IMR-90 (cell line): ENCODE measurements around the gene TEX36. TPM values are rescaled to one million over a fixed set of nuclear protein-coding genes. Genes with fewer than 3 reads are reported as not detected.

Experiments used
- ATAC-seq: fragments of 200-7000 bp; cut with Tn5 transposase; 2 replicates; pipeline ENCODE4 v1.9.1; 2020; ENCODE audit warnings: low read depth, mild to moderate bottlenecking, moderate library complexity
- BruUV-seq: library from RNA; stranded (reverse); fragments of 400-500 nt; replicated peaks from 2 replicates; lab custom pipeline; 2021; lab: Mats Ljungman, UMichigan
- CTCF ChIA-PET: fragments of 300-600 bp; formaldehyde crosslinking; extraction: SDS; loops from one replicate; lab custom pipeline; 2021; ENCODE audit warnings: antibody characterized with exemption; lab: Yijun Ruan, JAX
- POLR2A ChIA-PET: fragments of 300-600 bp; sonication (Branson Sonifier 250); formaldehyde crosslinking; loops from one replicate; lab custom pipeline; 2022; ENCODE audit warnings: antibody characterized with exemption; ENCODE audit not compliant: unreplicated experiment; lab: Charles Lee
- DNase-seq: peaks from one replicate; pipeline ENCODE4 v3.0.0; 2013
- H2AFZ ChIP-seq: replicated peaks from 2 replicates; pipeline ENCODE3; 2013; ENCODE audit warnings: low read length, mild to moderate bottlenecking; ENCODE audit not compliant: poor library complexity
- H2AK5ac ChIP-seq: 2 replicates; pipeline ENCODE4 v1.6.1; 2013; ENCODE audit warnings: low read depth, low read length, inconsistent platforms
- H2AK9ac ChIP-seq: replicated peaks from 2 replicates; pipeline ENCODE3; 2013; ENCODE audit warnings: mild to moderate bottlenecking, low read depth, low read length, moderate library complexity; ENCODE audit not compliant: poor library complexity
- H2BK120ac ChIP-seq: 2 replicates; pipeline ENCODE4 v1.6.1; 2013; ENCODE audit warnings: low read depth, low read length, inconsistent platforms
- H2BK15ac ChIP-seq: 3 replicates; pipeline ENCODE4 v1.6.1; 2013; ENCODE audit warnings: low read depth, low read length, inconsistent platforms
- H2BK20ac ChIP-seq: 2 replicates; pipeline ENCODE4 v1.6.1; 2013; ENCODE audit warnings: low read depth, mild to moderate bottlenecking, inconsistent platforms, low read length, moderate library complexity
- H2BK5ac ChIP-seq: 2 replicates; pipeline ENCODE4 v1.6.1; 2013; ENCODE audit warnings: mild to moderate bottlenecking, low read depth, low read length, inconsistent platforms; ENCODE audit not compliant: poor library complexity, severe bottlenecking
- H3K14ac ChIP-seq: replicated peaks from 2 replicates; pipeline ENCODE4 v1.6.1; 2013; ENCODE audit warnings: low read depth, low read length, inconsistent platforms
- H3K18ac ChIP-seq: 2 replicates; pipeline ENCODE4 v1.6.1; 2013; ENCODE audit warnings: low read depth, low read length, control low read depth
- H3K23ac ChIP-seq: 2 replicates; pipeline ENCODE4 v1.6.1; 2013; ENCODE audit warnings: low read depth, low read length, inconsistent platforms
- H3K27ac ChIP-seq: 2 replicates; pipeline ENCODE4 v1.5.1; 2013; ENCODE audit warnings: mild to moderate bottlenecking, control low read depth, low read length; ENCODE audit not compliant: insufficient read depth
- H3K27me3 ChIP-seq: 2 replicates; pipeline ENCODE4 v1.6.1; 2013; ENCODE audit warnings: low read length; ENCODE audit not compliant: control insufficient read depth, insufficient read depth
- H3K36me3 ChIP-seq: 2 replicates; pipeline ENCODE4 v1.6.1; 2013; ENCODE audit warnings: low read length, mixed read lengths; ENCODE audit not compliant: control insufficient read depth, insufficient read depth
- H3K4ac ChIP-seq: 2 replicates; pipeline ENCODE4 v1.6.1; 2013; ENCODE audit warnings: low read depth, low read length, inconsistent platforms
- H3K4me1 ChIP-seq: 2 replicates; pipeline ENCODE4 v1.6.1; 2013; ENCODE audit warnings: low read length, mixed read lengths; ENCODE audit not compliant: control insufficient read depth, insufficient read depth
- H3K4me2 ChIP-seq: 2 replicates; pipeline ENCODE4 v1.6.1; 2013; ENCODE audit warnings: low read depth, mild to moderate bottlenecking, control low read depth, low read length, moderate library complexity
- H3K4me3 ChIP-seq: 2 replicates; pipeline ENCODE4 v1.5.1; 2013; ENCODE audit warnings: low read depth, mild to moderate bottlenecking, control low read depth, low read length, moderate library complexity; ENCODE audit not compliant: insufficient read depth
- H3K56ac ChIP-seq: 2 replicates; pipeline ENCODE4 v1.6.1; 2013; ENCODE audit warnings: low read length, inconsistent platforms; ENCODE audit not compliant: insufficient read depth; ENCODE audit errors: extremely low read depth
- H3K79me1 ChIP-seq, 2 experiments: 2 replicates each; pipeline ENCODE4 v1.6.1; 2013; ENCODE audit warnings: low read length in 2 of 2, inconsistent platforms in 1 of 2, low read depth in 1 of 2
- H3K9ac ChIP-seq: 2 replicates; pipeline ENCODE4 v1.6.1; 2013; ENCODE audit warnings: low read depth, low read length, control low read depth
- H3K9me1 ChIP-seq: 2 replicates; pipeline ENCODE4 v1.6.1; 2013; ENCODE audit warnings: low read length, inconsistent platforms; ENCODE audit not compliant: insufficient read depth
- H3K9me3 ChIP-seq: 2 replicates; pipeline ENCODE4 v1.6.1; 2013; ENCODE audit warnings: low read length; ENCODE audit not compliant: control insufficient read depth, insufficient read depth
- H4K20me1 ChIP-seq: 2 replicates; pipeline ENCODE4 v1.6.1; 2013; ENCODE audit warnings: low read length, inconsistent platforms; ENCODE audit not compliant: insufficient read depth
- H4K5ac ChIP-seq: 2 replicates; pipeline ENCODE4 v1.6.1; 2013; ENCODE audit warnings: mild to moderate bottlenecking, low read depth, low read length, control low read depth
- H4K8ac ChIP-seq, 2 experiments: 2 replicates each; pipeline ENCODE4 v1.6.1; 2013; ENCODE audit warnings: low read depth in 2 of 2, low read length in 2 of 2, control low read depth in 1 of 2, inconsistent platforms in 1 of 2
- H4K91ac ChIP-seq: 2 replicates; pipeline ENCODE4 v1.6.1; 2013; ENCODE audit warnings: low read depth, low read length, inconsistent platforms; ENCODE audit not compliant: insufficient read depth
- BHLHE40 ChIP-seq: fragments of 150-350 bp; IDR thresholded peaks from 2 replicates; pipeline ENCODE4 v1.6.1; 2016; ENCODE audit warnings: mild to moderate bottlenecking, low read depth, low read length
- CEBPB ChIP-seq: IDR thresholded peaks from 2 replicates; pipeline ENCODE4 v1.6.1; 2012; ENCODE audit warnings: low read depth, low read length, improper control_type of control experiment
- FOS ChIP-seq: fragments of 150-350 bp; IDR thresholded peaks from 2 replicates; pipeline ENCODE4 v1.6.1; 2016; ENCODE audit warnings: low read depth, low read length
- MAFK ChIP-seq: IDR thresholded peaks from 2 replicates; pipeline ENCODE4 v1.6.1; 2012; ENCODE audit warnings: low read depth, low read length, improper control_type of control experiment
- MAZ ChIP-seq: IDR thresholded peaks from 2 replicates; pipeline ENCODE4 v1.6.1; 2012; ENCODE audit warnings: low read depth, mild to moderate bottlenecking, low read length, improper control_type of control experiment, moderate library complexity, borderline replicate concordance
- POLR2A ChIP-seq: IDR thresholded peaks from 2 replicates; pipeline ENCODE4 v1.6.1; 2012; ENCODE audit warnings: mild to moderate bottlenecking, low read depth, low read length
- RAD21 ChIP-seq: IDR thresholded peaks from 2 replicates; pipeline ENCODE4 v1.6.1; 2012; ENCODE audit warnings: low read length, improper control_type of control experiment
- RCOR1 ChIP-seq: IDR thresholded peaks from 2 replicates; pipeline ENCODE4 v1.6.1; 2012; ENCODE audit warnings: mild to moderate bottlenecking, low read length, improper control_type of control experiment; ENCODE audit not compliant: insufficient replicate concordance
- RFX5 ChIP-seq: IDR thresholded peaks from 2 replicates; pipeline ENCODE4 v1.8.0; 2012; ENCODE audit warnings: low read depth, mild to moderate bottlenecking, low read length, moderate library complexity
- SMC3 ChIP-seq: fragments of 150-350 bp; IDR thresholded peaks from 2 replicates; pipeline ENCODE4 v1.6.1; 2016; ENCODE audit warnings: low read depth, mild to moderate bottlenecking, antibody characterized with exemption, low read length, moderate library complexity
- USF2 ChIP-seq: fragments of 150-350 bp; IDR thresholded peaks from 2 replicates; pipeline ENCODE4 v1.6.1; 2017; ENCODE audit warnings: mild to moderate bottlenecking, antibody characterized with exemption, low read length, low read depth
- WGBS, 2 experiments: methylation state at CpG; one replicate each; pipeline versions ENCODE4 v1.1.5 to v1.1.7; 2013; ENCODE audit warnings: missing lambda C conversion rate in 2 of 2; ENCODE audit not compliant: insufficient read length in 1 of 2; ENCODE audit errors: extremely low coverage in 2 of 2; 5-methylcytosine and 5-hydroxymethylcytosine counted together
- dilution Hi-C: fragments of 300-500 bp; cut with HindIII; formaldehyde crosslinking; loops from one replicate; pipeline ENCODE4 v1.14.3; 2018; ENCODE audit warnings: low sequenced_read_pairs; ENCODE audit not compliant: unreplicated experiment
- in situ Hi-C: fragments of 300-500 bp; cut with MboI; formaldehyde crosslinking; loops from 3 replicates; pipeline ENCODE4 v1.14.3; 2019; ENCODE audit warnings: low sequenced_read_pairs, inconsistent platforms, mixed read lengths
- intact Hi-C: fragments of 100-400 bp; cut with micrococcal nuclease; formaldehyde crosslinking; loops from 2 replicates; pipeline ENCODE4 v1.10.0; 2022
- polyA plus RNA-seq, 3 experiments: library from polyadenylated mRNA; depleted of rRNA; stranded (reverse); fragments of >200 nt; gene quantifications; 2 replicates each; pipeline ENCODE4 v1.2.3, GENCODE V29; 2012; ENCODE audit warnings: low replicate concordance in 1 of 3
- total RNA-seq: library from RNA; depleted of rRNA; stranded (reverse); fragments of >200 nt; gene quantifications from 2 replicates; pipeline ENCODE4 v1.2.3, GENCODE V29; 2012

TEX36 gene
- total and polyA plus RNA-seq, 2 of the 4 experiments (the other 2 are of a cell fraction): not detected

- no peak within 1 kb of the TSS for H2BK20ac ChIP-seq
- H3K36me3 ChIP-seq: peaks cover 2% of the 10 kb centered on the region
- ChIA-PET POLR2A (interaction anchor here (0.6 to 0.7 kb wide), 3 partner anchors 14 to 447 kb away, joined by 3 to 5 read pairs (median 3); no protein-coding TSS in a partner anchor), CTCF (no interaction called here)
- no TSS peak for BruUV-seq
- H2BK120ac ChIP-seq: no peak within 1 kb of the TSS
- no peaks in the 10 kb centered on the region for H3K27me3 ChIP-seq
- no peaks in the 10 kb centered on the region for H3K9me3 ChIP-seq
- ATAC-seq (peak; percentile 99), DNase-seq (peak; percentile 98)
- H3K4ac ChIP-seq: peak within 1 kb of the TSS; percentile 75
- H3K14ac ChIP-seq: peak within 1 kb of the TSS; percentile 87
- peak within 1 kb of the TSS; percentile 51 for H4K91ac ChIP-seq
- peaks cover 11 to 22% of the 10 kb centered on the region in 2 experiments; a peak in 3 of 4 replicates for H3K79me1 ChIP-seq
- H2BK15ac ChIP-seq: no peak within 1 kb of the TSS
- peak within 1 kb of the TSS; percentile 93 for H2AK9ac ChIP-seq
- H3K4me1 ChIP-seq: no peaks in the 10 kb centered on the region; the same call in 1 of the 2 replicates
- H2AK5ac ChIP-seq: peak within 1 kb of the TSS; percentile 93
- H4K8ac ChIP-seq: peak within 1 kb of the TSS; percentile 75 to 94
- TF ChIP-seq RCOR1: no peak
- peak; percentile 7; the same call in 1 of the 2 replicates for TF ChIP-seq RAD21
- TF ChIP-seq POLR2A: peak; percentile 91
- no peak for TF ChIP-seq MAFK
- TF ChIP-seq SMC3: no peak
- TF ChIP-seq BHLHE40: peak; percentile 54; the same call in 1 of the 2 replicates
- TF ChIP-seq MAZ: peak; percentile 51; the same call in 1 of the 2 replicates
- no peak for TF ChIP-seq RFX5
- TF ChIP-seq CEBPB: no peak
- TF ChIP-seq USF2: peak; percentile 20; the same call in 1 of the 2 replicates
- no peak for TF ChIP-seq FOS
- 0% methylated on average over 37 of the region's 72 CpGs; no CpG with 5 or more reads in 1 of the 2 experiments for WGBS, 2 experiments
- H3K9ac ChIP-seq: peak within 1 kb of the TSS; percentile 100
- H4K20me1 ChIP-seq: no peaks in the 10 kb centered on the region
- H2AFZ ChIP-seq: peak within 1 kb of the TSS; percentile 94
- peak within 1 kb of the TSS; percentile 98 for H3K23ac ChIP-seq
- peak within 1 kb of the TSS; percentile 79 for H3K4me3 ChIP-seq
- peak within 1 kb of the TSS; percentile 43 for H4K5ac ChIP-seq
- in situ Hi-C loops: no loop called here
- H3K27ac ChIP-seq: peak within 1 kb of the TSS; percentile 83
- dilution Hi-C loops: no loop called here
- no peaks in the 10 kb centered on the region for H3K9me1 ChIP-seq
- peak within 1 kb of the TSS; percentile 90 for H3K56ac ChIP-seq
- H3K18ac ChIP-seq: peak within 1 kb of the TSS; percentile 7; the same call in 1 of the 2 replicates
- peak within 1 kb of the TSS; percentile 64 for H2BK5ac ChIP-seq
- peak within 1 kb of the TSS; percentile 96 for H3K4me2 ChIP-seq
- intact Hi-C loops: loop anchor here (5.0 to 10.0 kb wide), 3 partner anchors 38 to 725 kb away; no protein-coding TSS in a partner anchor
These were observed 36.4 kb upstream of the TEX36 start, which contains the start of gene EDRF1 for GRCh38 chr10:125719173-125720001. TSS of gene EDRF1 (plus strand) at chr10:125719709. CDS start at chr10:125719808, 99 bp downstream.
